ENCODE data around the gene LIAS. TPM values are rescaled to one million over a fixed set of nuclear protein-coding genes. Genes with fewer than 3 reads are reported as not detected.
"Not testable (repeated sequence)": the region's sequence is repeated elsewhere in the genome, so short reads cannot be mapped to it uniquely, and the experiment has no call there.

The LIAS gene
- total RNA-seq, 1 donor from 2014 or later, result 36.2 TPM

DNA sequence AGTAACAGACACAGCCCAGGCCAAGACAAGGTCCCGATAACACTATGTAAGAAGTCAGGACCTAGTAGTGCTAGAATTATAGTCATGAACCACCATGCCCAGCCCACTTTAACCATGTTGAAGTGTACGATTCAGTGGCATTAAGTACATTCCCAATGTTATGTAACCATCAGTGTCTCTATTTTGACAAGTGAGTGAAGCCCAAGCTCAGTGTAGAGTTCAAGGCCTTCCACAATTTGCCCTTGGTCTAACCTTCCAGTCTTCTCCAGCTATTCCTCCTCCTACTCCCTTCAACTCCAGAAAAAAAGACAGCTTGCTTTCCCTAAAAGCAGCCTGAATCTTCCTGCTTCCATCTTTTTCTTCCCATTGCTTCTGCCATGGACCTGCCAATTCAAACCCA is 31.5 kb downstream of the LIAS start:
- intact Hi-C loops (cut with micrococcal nuclease), result no loop called here
- DNase-seq (no peak), ATAC-seq (no peak)

DNA sequence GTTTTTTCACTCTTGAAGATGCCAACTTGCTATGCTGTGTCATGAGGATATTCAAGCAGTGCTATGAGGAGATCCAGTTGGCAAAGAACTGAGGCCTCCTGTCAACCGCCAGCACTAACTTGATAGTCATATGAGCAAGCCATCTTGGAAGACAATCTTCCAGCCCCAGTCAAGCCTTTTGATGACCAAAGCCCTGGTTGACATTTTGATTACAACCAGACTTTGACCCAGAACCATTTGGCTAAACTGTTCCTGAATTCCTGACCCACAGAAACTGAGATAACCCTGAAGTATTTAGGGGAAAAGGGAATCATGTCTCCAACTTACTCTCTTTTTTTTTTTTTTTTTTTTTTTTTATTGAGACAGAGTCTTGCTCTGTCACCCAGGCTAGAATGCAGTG is 35.5 kb downstream of the LIAS start:
- no peak for DNase-seq
- no peak for ATAC-seq
- intact Hi-C loops (cut with micrococcal nuclease), result no loop called here

DNA sequence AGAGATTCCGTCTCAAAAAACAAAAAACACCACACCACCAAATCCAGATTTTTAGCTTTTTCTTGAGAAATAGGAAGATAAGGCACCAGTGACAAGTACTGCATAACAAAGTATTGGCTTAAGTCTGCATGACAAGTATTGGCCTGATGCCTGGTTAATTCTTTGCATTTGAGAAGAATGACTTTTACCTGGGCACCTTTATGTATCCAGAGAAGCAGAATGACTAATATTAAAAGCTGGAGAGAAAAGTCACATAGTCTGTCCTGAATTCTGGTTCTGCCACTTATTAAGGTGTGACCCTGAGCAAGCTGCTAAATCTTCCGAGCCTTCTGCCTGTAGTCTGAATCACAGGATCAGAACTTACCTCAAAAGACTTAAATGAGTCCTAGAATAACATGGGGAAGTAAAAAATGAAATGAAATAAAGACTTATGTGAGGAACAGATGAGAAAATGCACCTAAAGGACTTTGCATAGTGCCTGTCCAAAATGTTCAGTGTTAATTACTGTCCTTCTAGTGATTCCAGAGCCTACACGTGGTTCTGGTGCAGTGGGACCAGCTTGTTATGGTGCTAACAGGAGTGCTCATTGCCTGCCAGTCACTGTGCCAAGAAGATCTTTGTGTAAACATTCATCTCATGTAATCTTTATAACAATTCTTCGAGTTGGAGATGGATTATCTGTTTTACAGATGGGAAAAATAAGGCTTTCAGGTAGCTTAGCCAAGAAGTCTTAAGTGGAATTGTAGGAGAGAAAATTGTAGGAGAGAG is 36.8 kb downstream of the LIAS start:
- intact Hi-C loops (cut with micrococcal nuclease), result no loop called here
- ATAC-seq, result no peak

DNA sequence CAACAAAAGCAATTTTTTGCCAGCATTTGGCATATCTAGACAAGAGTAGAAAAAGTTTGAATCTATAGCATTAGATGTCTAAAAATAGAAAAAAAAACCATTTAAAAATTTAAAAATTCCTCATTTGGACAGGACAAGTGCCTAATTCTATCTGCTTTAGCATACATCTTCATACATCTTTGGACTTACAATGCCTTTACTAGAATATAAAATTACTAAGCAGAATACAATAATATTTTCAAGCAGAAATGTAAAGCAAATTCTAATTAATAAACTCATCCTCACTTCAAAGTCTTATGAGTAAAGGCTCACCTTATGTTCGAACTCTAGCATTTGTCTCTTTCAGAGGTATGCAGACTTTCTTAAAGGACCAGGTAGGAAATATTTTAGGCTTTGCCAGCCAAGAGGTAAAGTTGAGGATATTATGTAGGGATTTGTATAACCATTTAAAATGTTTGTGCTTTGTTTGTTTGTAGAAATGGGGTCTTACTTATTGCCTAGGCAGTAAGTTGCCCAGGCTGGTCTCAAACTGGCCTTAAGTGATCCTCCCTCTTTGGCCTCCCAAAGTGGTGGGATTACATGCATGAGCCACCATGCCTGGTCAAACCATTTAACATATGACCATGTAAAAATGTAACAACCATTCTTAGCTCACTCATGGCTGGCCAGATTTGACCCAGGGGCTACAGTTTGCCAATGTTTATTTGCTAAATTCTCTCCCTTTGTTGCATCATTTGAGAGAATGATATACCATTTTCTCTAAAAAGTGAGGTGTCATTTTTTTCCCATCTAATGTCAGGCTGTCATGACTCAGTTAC is 39.3 kb downstream of the LIAS start:
- intact Hi-C loops (cut with micrococcal nuclease), result no loop called here
- DNase-seq (no peak), ATAC-seq (no peak)

More for the DNA sequence above, 36.8 kb downstream of the LIAS start:
- DNase-seq, result no peak

DNA sequence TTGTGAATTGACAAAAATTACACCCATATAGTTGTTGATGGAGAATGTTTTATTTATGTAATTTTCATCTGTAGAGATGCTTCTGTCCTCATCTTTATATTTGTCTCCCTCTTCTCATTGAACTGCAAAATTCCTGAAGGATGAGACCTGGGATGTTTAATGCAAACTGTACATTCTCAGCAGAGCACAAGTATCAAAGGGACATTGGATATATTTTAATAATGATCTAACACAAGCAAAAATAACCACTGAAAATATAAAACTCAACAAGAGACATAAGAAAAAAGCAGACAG is 39.8 kb downstream of the LIAS start:
- intact Hi-C loops (cut with micrococcal nuclease), result no loop called here
- no peak for DNase-seq
- ATAC-seq, result no peak

DNA sequence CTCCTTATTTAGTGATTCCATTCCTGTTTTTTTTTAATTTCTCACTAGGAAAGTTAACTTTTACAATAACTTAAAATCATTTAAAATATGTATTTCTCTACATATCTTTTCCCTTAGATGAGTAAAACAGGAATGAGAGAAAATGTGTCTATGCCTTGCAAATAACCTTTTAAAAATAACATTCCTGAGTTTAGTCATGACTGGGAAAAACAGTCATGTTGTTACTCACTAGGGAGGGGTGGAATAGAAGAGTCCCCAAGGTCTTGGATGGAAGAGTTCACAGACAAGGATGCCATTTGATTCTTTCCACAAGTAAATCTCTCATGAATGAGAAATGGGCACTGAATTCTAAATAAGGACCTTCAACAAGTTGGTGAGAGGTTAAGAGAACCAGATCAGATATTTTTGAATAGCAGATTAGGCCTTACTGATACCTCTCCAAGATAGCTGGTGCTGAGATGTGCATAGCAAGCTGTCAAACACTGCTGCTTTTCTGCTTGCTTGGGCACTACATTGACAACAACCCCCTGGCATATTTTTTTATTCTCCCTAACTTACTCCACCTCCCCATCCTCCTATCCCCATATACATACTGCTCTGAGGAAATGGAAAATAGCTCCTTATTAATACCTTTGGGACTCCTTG is 43.3 kb downstream of the LIAS start:
- intact Hi-C loops (cut with micrococcal nuclease), result no loop called here
- peak; percentile 56 for ATAC-seq
- DNase-seq, result no peak

GRCh38 chr4:39502664-39503035 is 43.8 kb downstream of the LIAS start:
- DNase-seq; intact Hi-C loops (cut with micrococcal nuclease): not testable (repeated sequence)
- ATAC-seq, result peak; percentile 48

GRCh38 chr4:39504538-39504937 is 45.7 kb downstream of the LIAS start:
- DNase-seq, result no peak
- intact Hi-C loops (cut with micrococcal nuclease), result no loop called here
- ATAC-seq, result no peak

GRCh38 chr4:39505581-39505980 is 46.7 kb downstream of the LIAS start:
- intact Hi-C loops (cut with micrococcal nuclease), result no loop called here
- ATAC-seq (no peak), DNase-seq (no peak)

GRCh38 chr4:39510348-39510929 is 51.6 kb downstream of the LIAS start:
- intact Hi-C loops (cut with micrococcal nuclease), result no loop called here
- DNase-seq (no peak), ATAC-seq (no peak)

DNA sequence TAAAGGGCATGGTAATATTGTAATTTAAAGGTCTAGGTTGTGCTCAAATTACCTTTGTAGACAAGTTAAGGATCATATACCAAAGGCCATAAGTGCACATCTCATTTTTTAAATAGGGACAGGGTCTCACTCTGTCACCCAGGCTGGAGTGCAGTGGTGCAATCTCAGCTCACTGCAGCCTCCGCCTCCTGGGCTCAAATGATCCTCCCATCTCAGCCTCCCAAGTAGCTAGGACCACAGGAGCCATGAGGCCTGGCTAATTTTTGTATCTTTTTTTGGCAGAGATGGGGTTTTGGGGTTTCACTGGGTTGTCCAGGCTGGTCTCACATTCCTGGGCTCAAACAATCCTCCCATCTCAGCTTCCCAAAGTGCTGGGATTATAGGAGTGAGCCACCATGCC is 55.4 kb downstream of the LIAS start:
- DNase-seq; ATAC-seq; intact Hi-C loops (cut with micrococcal nuclease): not testable (repeated sequence)

GRCh38 chr4:39514888-39515401 is 56.1 kb downstream of the LIAS start:
- no peak for DNase-seq
- intact Hi-C loops (cut with micrococcal nuclease), result no loop called here
- ATAC-seq, result no peak

DNA sequence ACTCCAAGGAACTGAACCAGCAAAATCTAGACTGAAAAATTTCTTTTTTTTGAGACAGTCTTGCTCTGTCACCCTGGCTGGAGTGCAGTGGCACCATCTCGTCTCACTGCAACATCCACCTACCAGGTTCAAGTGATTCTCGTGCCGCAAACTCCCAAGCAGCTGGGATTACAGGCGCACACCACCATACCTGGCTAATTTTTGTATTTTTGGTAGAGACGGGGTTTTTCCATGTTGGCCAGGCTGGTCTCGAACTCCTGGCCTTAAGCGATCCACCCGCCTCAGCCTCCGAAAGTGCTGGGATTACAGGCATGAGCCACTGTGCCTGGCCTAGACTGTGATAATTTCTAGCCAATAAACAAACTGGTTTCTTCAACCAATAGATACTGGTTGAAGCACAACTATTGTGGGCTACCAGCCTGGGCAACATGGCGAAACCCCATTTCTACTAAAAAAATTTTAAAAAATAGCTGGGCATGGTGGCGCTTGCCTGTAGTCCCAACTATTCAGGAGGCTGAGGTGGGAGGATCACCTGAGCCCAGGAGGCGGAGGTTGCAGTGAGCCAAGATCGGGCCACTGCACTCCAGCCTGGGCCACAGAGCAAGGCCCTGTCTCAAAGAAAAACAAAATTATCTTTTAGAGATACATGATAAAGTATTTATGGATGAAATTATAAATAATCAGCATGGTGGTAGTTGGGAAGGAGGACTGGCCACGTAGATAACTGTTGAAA is 57.0 kb downstream of the LIAS start:
- intact Hi-C loops (cut with micrococcal nuclease); ATAC-seq; DNase-seq: not testable (repeated sequence)

- ATAC-seq (no peak), DNase-seq (no peak)
- intact Hi-C loops (cut with micrococcal nuclease), result no loop called here
Observed at GRCh38 chr4:39516407-39516966, 57.6 kb downstream of the LIAS start.

DNA sequence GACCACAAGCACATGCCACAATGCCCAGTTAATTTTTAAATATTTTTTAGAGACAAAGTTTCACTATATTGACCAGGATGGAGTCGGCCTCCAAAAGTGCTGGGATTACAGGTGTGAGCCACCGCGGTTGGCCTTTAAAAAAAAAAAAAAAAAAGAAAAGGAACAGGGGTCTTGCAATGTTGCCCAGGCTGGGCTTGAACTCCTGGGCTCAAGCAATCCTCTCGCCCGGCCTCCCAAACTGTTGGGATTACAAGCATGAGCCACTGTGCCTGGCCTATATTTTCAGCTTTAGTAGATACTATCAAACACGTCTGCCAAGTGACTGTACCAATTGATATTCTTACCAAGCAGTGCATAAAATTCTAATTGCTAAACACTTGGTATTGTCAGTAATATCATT is 59.6 kb downstream of the LIAS start:
- ATAC-seq, result no peak
- intact Hi-C loops (cut with micrococcal nuclease), result no loop called here
- DNase-seq, result no peak

DNA sequence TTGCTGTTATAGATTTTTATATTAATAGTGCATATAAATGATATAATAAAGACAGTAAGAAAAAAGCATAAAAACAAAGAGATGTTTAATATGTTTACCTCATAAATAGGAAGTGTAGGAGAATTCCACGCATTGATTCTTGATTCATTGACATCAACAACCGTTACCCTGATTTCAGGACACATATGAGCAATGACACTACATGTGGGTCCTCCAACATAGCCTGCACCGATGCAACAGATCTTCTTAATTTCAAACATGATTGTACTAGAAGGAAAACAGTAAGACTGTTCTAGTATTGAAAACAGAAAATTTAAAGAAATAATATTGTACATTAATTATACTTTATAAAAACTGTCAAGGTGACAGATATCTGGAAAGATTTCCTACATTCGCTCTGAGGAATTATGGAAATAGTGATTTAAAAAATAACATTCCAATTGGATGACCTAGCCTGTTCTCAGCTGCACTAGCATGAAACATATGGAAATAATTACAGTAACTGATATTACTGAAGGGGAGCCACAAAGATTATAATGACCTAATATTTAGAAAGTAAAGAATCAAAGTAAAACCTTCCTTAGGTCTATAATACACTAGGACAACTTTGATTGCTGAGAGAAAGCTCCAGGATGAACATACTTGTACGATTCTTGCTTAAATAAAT is 62.5 kb downstream of the LIAS start:
- intact Hi-C loops (cut with micrococcal nuclease), result no loop called here
- no peak for DNase-seq
- no peak for ATAC-seq

GRCh38 chr4:39522068-39522467 is 63.2 kb downstream of the LIAS start:
- intact Hi-C loops (cut with micrococcal nuclease), result no loop called here
- ATAC-seq (no peak), DNase-seq (no peak)
